ENCODE measurements around the gene UTF1. TPM values are rescaled to one million over a fixed set of nuclear protein-coding genes. Genes with fewer than 3 reads are reported as not detected.

UTF1 gene
- polyA plus RNA-seq, 3 donors = not detected

DNA sequence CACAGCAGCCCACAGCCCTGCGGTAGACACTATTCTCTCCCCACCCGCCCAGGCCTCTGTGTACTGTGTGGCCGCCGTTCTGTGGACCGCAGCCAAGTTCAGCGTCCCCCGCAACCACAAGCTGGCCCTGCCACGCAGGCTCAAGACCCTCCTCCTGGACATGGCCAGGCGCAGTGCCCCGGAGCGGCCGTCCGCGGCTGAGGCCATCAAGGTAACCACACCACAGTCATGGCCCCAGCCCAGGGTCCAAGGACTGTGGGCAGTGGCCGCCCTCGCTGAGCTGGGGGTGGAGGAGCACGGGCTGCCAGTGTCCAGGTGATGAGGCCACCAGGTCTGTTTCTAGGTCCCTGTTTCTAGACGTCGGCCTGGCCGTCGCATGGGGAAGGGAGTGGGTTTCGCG lies 34.4 kb upstream of the UTF1 start:
- WGBS, 3 donors = 90 to 93% (median 92%) methylated on average over 22 to 23 of the region's 23 CpGs

DNA sequence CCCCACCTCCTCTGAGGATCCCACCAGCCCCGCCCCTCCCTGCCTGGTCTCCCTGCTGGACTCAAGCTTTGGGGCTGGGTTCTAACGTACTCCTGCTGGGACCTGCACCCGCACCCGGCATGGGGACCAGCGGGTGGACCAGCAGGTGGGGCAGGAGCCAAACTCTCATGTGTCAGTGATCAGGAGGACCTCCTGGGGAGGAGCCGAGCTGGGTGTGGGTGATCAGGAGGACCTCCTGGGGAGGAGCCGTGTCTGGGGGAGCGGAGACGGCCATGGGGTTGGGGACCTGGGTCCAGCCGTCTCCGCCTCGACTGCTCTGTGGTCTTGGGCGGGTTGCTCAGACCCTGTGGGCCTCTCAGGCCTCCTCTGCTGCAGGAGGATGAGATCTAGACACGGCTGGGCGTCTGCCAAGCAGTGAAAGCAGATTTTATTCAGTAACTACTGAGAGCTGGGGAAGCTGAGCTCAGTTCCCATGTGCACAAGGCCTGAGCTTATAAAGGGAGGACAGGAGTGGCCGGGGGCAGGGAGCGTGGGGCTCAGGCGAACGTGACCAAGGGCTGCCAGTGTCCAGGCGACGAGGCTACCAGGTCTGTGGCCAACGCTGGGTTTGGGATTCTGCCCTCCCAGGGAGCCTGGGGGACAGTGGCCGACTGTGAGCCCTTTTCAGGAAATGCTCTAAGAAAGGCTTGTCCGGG lies 33.6 kb upstream of the UTF1 start:
- no peak overlapping the region for H3K27ac ChIP-seq (ENCODE audit: low read depth, low read length)
- 70 to 75% (median 74%) methylated on average over 23 to 24 of the region's 24 CpGs for WGBS, 3 donors

More for the DNA sequence above, 34.4 kb upstream of the UTF1 start:
- H3K27ac ChIP-seq (ENCODE audit: low read depth, low read length) = no peak overlapping the region

DNA sequence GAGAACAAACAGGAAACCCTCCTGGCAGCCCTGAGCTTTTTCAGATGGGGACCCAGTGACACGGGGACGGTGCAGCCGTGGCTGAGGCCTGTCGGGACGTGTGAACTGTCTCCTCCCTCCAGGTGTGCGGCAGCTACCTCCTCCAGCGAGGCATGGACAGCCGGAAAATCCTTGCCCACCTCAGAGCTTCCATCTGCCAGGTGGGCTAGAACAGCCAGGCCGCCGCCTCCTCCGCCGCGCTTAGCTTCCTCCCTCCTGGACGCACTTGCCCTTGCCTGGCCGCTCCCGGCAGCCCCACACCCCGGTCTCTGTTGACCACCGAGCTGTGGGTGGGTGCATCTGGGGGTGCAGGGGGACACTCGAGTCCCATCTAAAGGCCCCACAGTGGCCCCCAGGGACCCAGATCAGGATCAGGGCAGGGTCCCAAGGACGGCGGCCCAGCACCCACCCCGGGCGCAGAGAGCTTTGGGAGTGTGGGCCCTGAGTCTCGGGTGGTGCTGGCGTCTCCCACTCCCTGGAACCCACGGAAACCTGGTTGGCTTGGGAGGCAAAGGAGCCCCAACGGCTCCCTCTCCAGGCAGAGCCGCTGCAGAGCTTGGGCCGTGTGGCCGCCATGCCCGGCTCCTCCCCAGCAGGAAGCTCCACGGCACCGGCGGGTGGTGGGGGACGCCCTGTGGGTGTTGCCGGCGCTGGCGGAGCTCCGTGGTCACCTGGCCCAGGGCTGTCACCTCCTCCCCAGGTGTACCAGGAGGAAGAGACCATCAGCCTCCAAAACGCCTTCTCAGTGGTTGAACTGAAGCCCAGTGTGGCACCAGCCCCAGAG lies 32.9 kb upstream of the UTF1 start:
- H3K27ac ChIP-seq (ENCODE audit: low read depth, low read length) = no peak overlapping the region
- 80 to 84% (median 83%) methylated on average over 31 to 40 of the region's 40 CpGs for WGBS, 3 donors

DNA sequence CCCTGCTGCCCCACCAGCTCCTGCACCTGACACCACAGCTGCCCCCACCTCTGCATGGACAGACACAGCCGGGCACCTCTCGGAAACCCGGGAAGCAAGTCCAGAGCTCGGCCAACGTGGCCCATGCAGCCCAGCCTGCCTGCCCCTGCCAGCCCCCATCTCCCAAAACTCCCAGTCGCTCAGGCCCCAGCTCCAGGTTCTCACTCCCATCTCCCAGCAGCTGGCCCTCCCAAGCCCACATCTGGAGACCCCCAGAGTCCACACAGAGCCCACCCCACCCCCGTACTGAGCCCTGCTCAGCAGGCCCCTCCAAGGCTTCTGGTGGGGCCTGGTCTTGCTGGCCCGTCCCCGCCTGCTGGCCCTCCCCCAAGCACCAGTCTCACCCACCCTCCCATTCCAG lies 32.2 kb upstream of the UTF1 start:
- 84 to 93% (median 91%) methylated on average over 7 to 9 of the region's 9 CpGs for WGBS, 3 donors

DNA sequence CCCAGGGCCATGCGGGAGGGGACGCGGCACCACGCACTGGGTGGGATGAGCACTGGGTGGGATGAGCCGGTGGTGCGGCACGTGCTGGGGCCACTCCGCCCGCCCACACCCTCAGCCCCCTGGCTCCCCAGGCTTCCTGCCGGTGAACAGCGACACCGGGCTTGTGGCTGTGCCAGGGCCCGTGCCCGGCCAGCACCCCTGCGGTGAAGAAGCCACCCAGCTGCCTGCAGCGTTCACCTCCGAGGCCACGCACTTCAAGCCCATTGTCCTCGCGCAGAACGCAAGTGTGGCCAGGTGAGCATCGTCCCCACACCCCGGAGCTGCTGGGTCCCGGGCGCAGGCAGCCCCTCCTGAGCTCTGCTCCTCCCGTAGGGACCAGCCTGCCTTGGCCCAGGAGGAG lies 31.8 kb upstream of the UTF1 start:
- H3K27ac ChIP-seq (ENCODE audit: low read depth, low read length) = no peak overlapping the region
- 87 to 93% (median 91%) methylated on average over 22 to 26 of the region's 26 CpGs for WGBS, 3 donors

More for the DNA sequence above, 32.2 kb upstream of the UTF1 start:
- no peak overlapping the region for H3K27ac ChIP-seq (ENCODE audit: low read depth, low read length)

DNA sequence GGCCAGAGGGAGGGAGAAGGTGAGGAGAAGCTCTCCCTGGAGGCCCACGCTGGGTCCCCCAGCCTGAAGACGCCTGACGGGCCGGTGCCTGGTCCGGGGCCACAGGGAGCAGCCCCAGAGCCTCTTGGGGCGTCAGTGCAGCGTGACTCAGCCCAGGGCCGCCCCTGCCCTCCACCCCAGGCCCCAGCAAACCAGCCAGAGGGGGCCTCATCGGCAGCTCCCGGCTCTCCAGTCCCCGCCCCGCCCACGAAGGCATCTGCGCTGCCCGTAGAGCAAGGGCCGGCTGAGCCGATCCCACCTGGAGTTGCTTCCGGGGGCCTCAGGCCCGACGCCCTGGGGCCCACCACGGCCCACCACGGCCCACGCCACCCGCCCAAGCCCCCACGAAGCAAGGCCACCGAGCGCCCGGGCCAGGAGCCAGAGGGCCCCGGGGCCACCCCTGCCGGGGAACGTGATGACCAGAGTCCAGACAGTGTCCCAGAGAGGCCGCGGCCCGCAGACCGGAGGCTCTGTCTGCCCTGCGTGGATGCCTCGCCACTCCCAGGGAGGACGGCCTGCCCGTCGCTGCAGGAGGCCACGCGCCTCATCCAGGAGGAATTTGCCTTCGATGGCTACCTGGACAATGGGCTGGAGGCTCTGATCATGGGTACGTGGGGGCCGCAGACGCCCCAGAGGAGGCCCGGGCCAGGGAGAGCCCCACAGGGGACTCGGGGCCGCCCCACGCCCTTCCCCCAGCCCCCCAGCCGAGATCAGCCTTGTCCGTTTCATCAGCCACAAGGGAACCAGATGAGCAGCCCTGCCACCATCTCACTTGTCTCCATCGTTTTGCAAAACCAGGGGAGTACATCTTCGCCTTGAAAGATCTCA lies 31.2 kb upstream of the UTF1 start:
- 77 to 89% (median 86%) methylated on average over 47 to 54 of the region's 54 CpGs for WGBS, 3 donors
- no peak overlapping the region for H3K27ac ChIP-seq (ENCODE audit: low read depth, low read length)

DNA sequence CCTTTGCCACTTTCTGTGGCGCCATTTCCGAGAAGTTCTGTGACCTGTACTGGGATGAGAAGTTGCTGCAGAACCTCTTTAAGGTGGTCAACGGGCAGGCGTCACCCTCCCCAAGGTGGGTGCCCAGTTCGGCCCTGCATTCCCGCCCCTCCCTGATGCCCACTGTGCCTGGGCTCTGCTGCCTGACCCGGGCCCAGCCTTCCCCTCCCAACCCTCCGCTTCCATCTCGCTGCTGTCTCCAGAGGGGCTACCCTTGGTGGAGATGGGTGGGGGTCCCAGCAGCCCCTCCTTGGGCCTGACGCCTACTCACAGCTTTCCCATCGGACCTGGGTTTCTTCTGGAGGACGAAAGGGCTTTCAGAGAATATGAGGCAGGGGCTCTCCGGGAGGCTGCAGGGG lies 30.5 kb upstream of the UTF1 start:
- no peak overlapping the region for H3K27ac ChIP-seq (ENCODE audit: low read depth, low read length)
- 72 to 88% (median 87%) methylated on average over 13 of the region's 13 CpGs for WGBS, 3 donors

DNA sequence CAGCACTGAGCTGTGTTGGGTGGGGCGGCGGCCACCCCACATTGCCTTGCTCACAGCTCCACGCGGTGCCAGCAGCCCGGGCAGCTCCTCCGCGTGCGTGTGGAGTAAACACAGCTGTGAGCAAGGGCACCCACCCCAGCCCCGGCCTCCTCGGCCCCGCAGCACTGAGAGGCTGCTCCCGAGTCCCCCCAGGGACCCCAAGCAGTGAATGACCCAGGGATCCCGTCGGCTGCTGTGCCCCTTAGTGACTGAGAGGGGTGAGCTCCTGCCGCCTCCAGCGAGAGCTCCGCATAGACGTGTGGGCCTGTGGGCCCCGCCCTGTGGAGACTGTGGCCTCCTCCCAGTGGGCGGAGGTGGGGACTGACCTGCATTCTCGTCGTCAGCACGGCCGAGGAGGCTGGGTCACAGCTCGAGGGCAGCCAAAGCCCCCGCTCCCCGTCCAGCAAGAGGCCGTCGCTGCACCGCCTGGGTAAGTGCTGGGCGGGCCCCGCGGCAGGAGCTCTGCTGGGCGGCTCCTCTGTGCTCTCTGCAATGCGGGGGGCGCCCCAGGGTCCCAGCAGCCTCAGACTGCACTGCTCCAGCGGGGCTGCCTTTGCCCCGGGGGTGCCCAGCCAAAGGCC lies 29.9 kb upstream of the UTF1 start:
- 31 to 48% (median 48%) methylated on average over 38 of the region's 38 CpGs for WGBS, 3 donors
- H3K27ac ChIP-seq (ENCODE audit: low read depth, low read length) = no peak overlapping the region

DNA sequence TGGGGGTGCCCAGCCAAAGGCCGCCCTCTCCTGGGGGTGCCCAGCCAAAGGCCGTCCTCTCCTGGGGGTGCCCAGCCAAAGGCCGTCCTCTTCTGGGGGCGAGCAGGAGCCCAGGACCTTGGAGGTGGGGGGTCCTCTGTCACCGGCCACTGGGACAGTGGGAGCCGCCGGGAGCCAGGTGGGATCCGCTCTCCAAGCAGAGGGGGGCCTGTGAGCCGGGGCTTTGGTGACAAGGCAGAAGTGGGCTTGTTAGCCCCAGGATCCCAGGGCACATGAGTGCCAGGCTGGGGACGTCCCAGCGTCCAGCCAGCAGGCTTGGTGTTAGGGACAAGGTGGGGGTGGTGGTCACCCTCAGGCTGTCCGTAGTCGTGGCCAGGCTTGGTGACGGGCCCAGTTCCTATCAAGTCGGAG lies 29.4 kb upstream of the UTF1 start:
- H3K27ac ChIP-seq (ENCODE audit: low read depth, low read length) = no peak overlapping the region
- 80 to 85% (median 81%) methylated on average over 13 to 15 of the region's 15 CpGs for WGBS, 3 donors

DNA sequence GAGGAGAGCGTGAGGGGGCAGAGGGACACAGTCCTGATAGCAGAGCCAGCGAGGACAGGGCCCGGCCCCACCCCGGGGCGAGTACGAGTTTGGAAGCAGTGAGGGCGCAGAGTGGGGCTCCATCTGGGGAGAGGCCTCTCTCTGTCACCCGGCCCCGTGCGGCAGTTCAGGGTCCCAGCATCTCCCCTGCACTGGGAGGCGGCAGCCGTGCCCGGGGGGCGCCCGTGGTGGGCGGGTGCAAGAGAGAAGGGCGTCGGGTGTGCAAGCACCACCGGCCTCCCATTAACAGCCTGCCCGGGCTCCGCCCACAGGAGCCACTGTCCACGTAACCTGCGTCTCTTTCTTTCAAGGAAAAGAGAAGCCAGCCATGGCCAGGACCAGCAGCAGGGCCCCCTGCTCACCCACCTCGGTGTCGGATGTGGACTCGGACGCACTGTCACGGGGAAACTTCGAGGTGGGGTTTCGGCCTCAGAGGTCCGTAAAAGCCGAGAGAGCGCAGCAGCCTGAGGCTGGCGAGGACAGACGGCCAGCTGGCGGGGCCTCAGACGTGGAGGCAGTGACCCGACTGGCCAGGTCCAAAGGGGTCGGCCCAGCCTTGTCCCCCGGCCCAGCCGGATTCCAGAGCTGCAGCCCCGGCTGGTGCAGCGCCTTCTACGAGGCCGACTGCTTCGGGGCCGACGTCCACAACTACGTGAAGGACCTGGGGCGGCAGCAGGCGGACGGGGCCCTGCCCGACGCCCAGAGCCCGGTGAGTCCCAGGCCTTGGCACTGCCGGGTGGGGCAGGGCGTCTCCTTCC lies 28.7 kb upstream of the UTF1 start:
- H3K27ac ChIP-seq (ENCODE audit: low read depth, low read length) = no peak overlapping the region
- WGBS, 3 donors = 86 to 91% (median 89%) methylated on average over 48 to 57 of the region's 57 CpGs

DNA sequence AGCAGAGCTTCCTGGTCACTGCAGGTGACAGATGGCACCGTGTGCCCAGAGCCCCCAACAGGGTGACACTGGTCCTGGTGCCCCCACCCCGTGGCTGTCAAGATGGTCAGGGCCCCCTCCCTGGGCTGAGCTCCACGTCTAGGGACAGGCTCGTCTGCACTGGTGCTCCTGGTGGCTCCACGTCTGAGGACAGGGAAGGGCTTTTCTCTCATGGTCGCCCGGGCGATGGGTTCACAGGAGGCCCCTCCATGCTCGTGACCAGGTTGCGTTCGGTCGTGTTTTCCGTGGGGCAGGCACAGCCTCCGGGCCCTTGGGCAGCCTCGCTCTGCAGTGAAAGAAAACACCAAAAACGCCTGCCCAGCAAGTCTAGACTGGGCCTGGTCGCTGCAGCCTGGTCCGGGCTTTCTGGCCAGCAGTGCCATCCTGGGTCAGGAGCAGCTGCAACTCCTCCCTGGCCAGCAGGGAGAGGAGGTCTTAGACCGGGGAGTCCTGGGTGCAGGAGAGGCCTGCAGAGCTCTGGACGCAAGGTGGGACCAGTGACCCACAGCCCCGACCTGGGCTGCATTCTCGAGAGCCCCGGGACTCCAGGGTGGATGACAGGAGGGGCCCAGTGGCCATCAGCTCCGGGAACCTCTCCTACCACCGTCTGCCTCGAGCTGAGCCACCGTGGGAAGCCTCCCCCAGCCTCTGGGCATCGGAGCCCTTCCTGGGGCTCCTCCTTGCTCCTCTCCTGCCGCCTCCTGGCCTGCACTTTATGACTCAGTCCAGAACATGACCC lies 27.9 kb upstream of the UTF1 start:
- 66 to 83% (median 73%) methylated on average over 28 to 29 of the region's 29 CpGs for WGBS, 3 donors
- H3K27ac ChIP-seq (ENCODE audit: low read depth, low read length) = no peak overlapping the region

DNA sequence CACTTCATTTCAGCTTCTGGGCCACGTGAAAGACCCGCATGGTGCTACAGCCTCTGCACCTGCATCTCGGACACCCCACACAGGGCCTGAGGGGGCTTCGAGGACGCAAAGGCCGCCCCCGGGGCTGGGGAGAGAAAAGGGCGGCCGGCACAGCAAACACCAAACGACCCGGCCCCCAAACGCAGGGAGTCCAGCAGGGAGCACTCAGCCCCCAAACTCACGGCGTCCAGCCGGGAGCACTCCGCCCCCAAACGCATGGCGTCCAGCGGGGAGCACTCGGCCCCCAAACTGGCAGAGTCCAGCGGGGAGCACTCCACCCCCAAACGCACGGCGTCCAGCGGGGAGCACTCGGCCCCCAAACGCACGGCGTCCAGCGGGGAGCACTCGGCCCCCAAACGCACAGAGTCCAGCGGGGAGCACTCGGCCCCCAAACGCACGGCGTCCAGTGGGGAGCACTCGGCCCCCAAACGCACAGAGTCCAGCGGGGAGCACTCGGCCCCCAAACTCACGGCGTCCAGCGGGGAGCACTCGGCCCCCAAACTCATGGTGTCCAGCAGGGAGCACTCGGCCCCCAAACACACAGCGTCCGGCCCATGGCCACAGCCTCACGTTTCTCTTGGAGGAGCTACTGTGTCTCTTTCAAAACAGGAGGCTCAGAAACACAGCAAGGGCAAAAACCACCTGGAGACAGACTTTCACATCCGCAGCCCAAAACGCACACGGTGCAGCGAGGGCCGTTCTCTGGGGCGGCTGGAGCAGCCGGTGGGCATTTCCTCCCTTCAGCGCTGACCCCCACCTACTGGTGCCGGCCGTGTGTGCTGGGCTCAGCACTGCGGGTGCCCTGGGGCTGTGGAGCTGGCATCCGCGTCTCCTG lies 27.0 kb upstream of the UTF1 start:
- 75 to 87% (median 83%) methylated on average over 48 to 57 of the region's 62 CpGs for WGBS, 3 donors
- no peak overlapping the region for H3K27ac ChIP-seq (ENCODE audit: low read depth, low read length)

DNA sequence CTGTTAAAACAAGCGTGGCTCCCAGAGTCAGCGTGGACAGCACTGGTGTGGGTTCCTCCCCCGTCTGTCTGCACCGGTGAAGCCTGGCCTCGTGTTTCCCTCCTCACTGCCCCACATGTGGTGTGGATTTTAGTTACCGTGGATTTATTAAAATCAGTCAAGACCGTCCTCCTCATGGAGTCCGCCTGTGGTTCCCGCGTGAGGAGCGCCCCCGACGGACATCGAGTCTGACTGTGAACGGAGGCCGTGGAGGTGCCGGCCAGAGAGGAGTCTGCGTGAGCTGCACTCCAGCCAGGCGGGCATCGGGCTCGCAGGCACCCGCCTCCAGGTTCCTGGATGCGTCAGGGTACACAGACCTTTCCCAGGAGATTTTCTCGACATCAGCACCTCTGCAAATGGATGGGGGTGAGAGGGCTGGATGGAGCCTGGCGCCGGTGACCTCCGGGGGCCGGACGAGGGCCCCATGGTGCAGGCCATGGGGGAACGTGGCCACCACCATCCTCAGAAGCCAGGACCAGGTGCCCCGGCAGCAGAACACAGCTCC lies 26.3 kb upstream of the UTF1 start:
- H3K27ac ChIP-seq (ENCODE audit: low read depth, low read length) = no peak overlapping the region
- 78 to 91% (median 88%) methylated on average over 31 of the region's 31 CpGs for WGBS, 3 donors

DNA sequence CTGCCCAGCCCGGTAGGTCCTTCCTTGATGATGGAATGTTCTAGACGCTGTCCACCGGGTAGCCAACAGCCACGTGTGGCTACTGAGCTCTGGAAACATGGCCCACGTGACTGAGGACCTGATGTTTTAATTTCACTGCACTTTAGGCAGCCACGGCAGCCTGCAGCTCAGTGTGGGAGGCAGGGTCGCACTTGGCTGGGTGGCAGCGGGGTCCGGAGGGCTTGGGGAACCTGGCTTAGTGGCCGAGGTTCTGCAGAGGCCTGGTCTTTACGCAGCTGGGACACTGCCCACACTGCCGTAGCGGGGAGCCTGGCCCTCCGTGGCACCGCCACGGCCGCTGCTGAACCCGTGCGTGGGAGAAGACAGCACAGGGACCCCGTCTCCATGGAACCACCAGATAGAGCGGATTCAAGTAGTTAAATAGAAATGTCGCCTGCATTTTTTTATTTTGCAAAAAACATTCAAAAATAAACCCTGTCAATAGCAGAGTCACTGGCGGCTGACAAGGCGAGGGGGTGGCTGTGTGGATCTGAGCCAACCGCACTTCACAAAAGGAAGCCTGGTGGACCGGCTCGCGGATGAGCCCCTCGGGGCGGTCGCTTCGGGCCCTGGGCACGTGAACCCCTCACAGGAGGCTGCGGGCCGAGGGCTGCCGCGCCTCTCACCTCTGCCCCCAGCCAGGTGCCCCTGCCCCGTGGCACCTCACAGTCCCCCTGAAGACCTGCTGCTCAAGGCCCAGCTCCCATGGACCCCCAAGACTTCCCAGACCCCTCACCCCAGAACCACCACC lies 25.6 kb upstream of the UTF1 start:
- 83 to 92% (median 89%) methylated on average over 37 to 38 of the region's 38 CpGs for WGBS, 3 donors
- no peak overlapping the region for H3K27ac ChIP-seq (ENCODE audit: low read depth, low read length)

DNA sequence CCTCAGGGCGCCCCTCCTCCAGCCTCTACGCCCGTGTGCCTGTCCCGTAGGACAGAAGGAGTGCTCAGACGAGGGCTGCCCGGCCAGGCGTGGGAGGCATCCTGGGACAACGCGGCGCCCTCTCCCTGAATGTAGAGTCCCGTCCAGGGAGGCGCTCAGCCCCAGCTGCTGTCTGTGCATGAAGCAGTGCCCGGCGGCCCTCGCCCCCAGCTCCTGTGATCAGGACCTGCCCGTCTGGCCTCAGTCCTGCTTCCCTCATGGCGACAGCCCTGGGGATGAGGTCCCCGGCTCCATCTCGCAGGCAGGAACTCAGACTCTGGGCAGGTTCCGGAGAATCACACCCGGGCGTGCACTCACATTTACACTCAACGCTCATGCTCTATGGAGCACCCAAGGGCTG lies 24.9 kb upstream of the UTF1 start:
- whole genome bisulfite sequencing, 3 donors = 77 to 83% (median 79%) methylated on average over 23 of the region's 23 CpGs
- no peak overlapping the region for H3K27ac ChIP-seq (ENCODE audit: low read depth, low read length)

All from adipose tissue (tissue), 3 donors.